H1 (cell line): ENCODE data around the gene DOCK1. TPM values are rescaled to one million over a fixed set of nuclear protein-coding genes. Genes with fewer than 3 reads are reported as not detected.

Experiments used
- CTCF ChIA-PET: fragments of 300-600 bp; sonication (Branson Sonifier 250); formaldehyde crosslinking; loops from one replicate; lab custom pipeline; 2021; ENCODE audit not compliant: partially characterized antibody; lab: Charles Lee
- POLR2A ChIA-PET: fragments of 300-600 bp; sonication (Branson Sonifier 250); formaldehyde crosslinking; loops from one replicate; lab custom pipeline; 2021; ENCODE audit warnings: inconsistent platforms; ENCODE audit not compliant: partially characterized antibody; lab: Charles Lee
- DNase-seq, 2 experiments: peaks; one replicate each; pipeline versions ENCODE4 v3.0.0 to v3.0.0-alpha.2; 2010 to 2022; ENCODE audit warnings: low spot score in 2 of 2, low read depth in 1 of 2, mixed read lengths in 1 of 2
- FAIRE-seq: peaks from 2 replicates; lab custom pipeline; 2011; peaks lifted over from hg19 to GRCh38; lab: Jason Lieb, UNC
- H2AFZ ChIP-seq: 2 replicates; pipeline ENCODE4 v1.8.1; 2012; ENCODE audit warnings: low read length, inconsistent platforms
- H2AK5ac ChIP-seq: 2 replicates; pipeline ENCODE4 v1.6.1; 2013; ENCODE audit warnings: low read depth, low read length
- H2BK120ac ChIP-seq: replicated peaks from 2 replicates; pipeline ENCODE3; 2013; ENCODE audit warnings: low read depth, low read length, inconsistent platforms
- H2BK12ac ChIP-seq: 2 replicates; pipeline ENCODE4 v1.6.1; 2013; ENCODE audit warnings: low read depth, low read length
- H2BK15ac ChIP-seq: 2 replicates; pipeline ENCODE4 v1.6.1; 2013; ENCODE audit warnings: low read length
- H2BK20ac ChIP-seq: 2 replicates; pipeline ENCODE4 v1.6.1; 2013; ENCODE audit warnings: low read length
- H2BK5ac ChIP-seq: 2 replicates; pipeline ENCODE4 v1.6.1; 2013; ENCODE audit warnings: low read depth, low read length
- H3K14ac ChIP-seq: 2 replicates; pipeline ENCODE4 v1.6.1; 2013; ENCODE audit warnings: inconsistent platforms; ENCODE audit not compliant: insufficient read length
- H3K18ac ChIP-seq: 2 replicates; pipeline ENCODE4 v1.6.1; 2013; ENCODE audit warnings: low read length; ENCODE audit errors: extremely low read depth
- H3K23ac ChIP-seq: 2 replicates; pipeline ENCODE4 v1.6.1; 2013; ENCODE audit warnings: inconsistent platforms; ENCODE audit not compliant: insufficient read length
- H3K23me2 ChIP-seq: 2 replicates; pipeline ENCODE4 v1.6.1; 2013; ENCODE audit warnings: low read depth, low read length
- H3K27ac ChIP-seq: 2 replicates; pipeline ENCODE4 v1.6.1; 2011; ENCODE audit warnings: low read depth, low read length, inconsistent platforms
- H3K27me3 ChIP-seq, 4 experiments: replicated peaks in 1 of 4; 1 replicate in 1 of 4; 2 replicates in 3 of 4; pipeline versions ENCODE4 v1.6.1 to v1.8.1; 2011 to 2013; ENCODE audit warnings: low read length in 3 of 4, mild to moderate bottlenecking in 3 of 4, inconsistent platforms in 2 of 4, mixed read lengths in 2 of 4, moderate library complexity in 1 of 4; ENCODE audit not compliant: control insufficient read depth in 3 of 4, insufficient read depth in 3 of 4; ENCODE audit errors: extremely low read depth in 1 of 4
- H3K36me3 ChIP-seq, 4 experiments: 2 replicates each; pipeline versions ENCODE4 v1.6.1 to v1.8.1; 2011 to 2013; ENCODE audit warnings: mild to moderate bottlenecking in 4 of 4, low read length in 3 of 4, moderate library complexity in 2 of 4, control low read depth in 1 of 4, inconsistent platforms in 1 of 4; ENCODE audit not compliant: insufficient read depth in 4 of 4, control insufficient read depth in 2 of 4
- H3K4ac ChIP-seq: replicated peaks from 2 replicates; pipeline ENCODE3; 2013; ENCODE audit warnings: low read length, low read depth, mixed read lengths, inconsistent platforms; ENCODE audit not compliant: insufficient read length
- H3K4me1 ChIP-seq, 4 experiments: replicated peaks in 1 of 4; 1 replicate in 1 of 4; 2 replicates in 3 of 4; pipeline versions ENCODE4 v1.6.1 to v1.8.1; 2011 to 2013; ENCODE audit warnings: low read length in 3 of 4, inconsistent platforms in 2 of 4, mixed read lengths in 1 of 4; ENCODE audit not compliant: insufficient read depth in 4 of 4, control insufficient read depth in 3 of 4
- H3K4me2 ChIP-seq, 2 experiments: 2 replicates each; pipeline versions ENCODE4 v1.6.1 to v1.8.1; 2011 to 2013; ENCODE audit warnings: low read depth in 2 of 2, low read length in 2 of 2, control low read depth in 1 of 2, inconsistent platforms in 1 of 2, mild to moderate bottlenecking in 1 of 2; ENCODE audit not compliant: insufficient read depth in 1 of 2
- H3K4me3 ChIP-seq, 4 experiments: fragments of 200-600, 300-600 bp in 1 of 4; sonication (generic), shearing (Covaris generic), sonication (Bioruptor Twin) in 1 of 4; 2 replicates each; pipeline versions ENCODE4 v1.5.1 to v1.8.1; 2011 to 2016; ENCODE audit warnings: low read length in 4 of 4, low read depth in 3 of 4, control low read depth in 2 of 4, inconsistent platforms in 2 of 4, mild to moderate bottlenecking in 2 of 4, mixed read lengths in 1 of 4, moderate library complexity in 1 of 4; ENCODE audit not compliant: insufficient read depth in 2 of 4; ENCODE audit errors: extremely low read depth in 1 of 4
- H3K56ac ChIP-seq: replicated peaks from 2 replicates; pipeline ENCODE3; 2013; ENCODE audit warnings: low read depth, mild to moderate bottlenecking, mixed read lengths, low read length, inconsistent platforms; ENCODE audit not compliant: insufficient read length
- H3K79me1 ChIP-seq: 2 replicates; pipeline ENCODE4 v1.6.1; 2013; ENCODE audit warnings: low read depth, low read length, control low read depth
- H3K79me2 ChIP-seq, 2 experiments: 2 replicates each; pipeline versions ENCODE4 v1.6.1 to v1.8.1; 2012 to 2013; ENCODE audit warnings: low read length in 2 of 2, mild to moderate bottlenecking in 2 of 2, inconsistent platforms in 1 of 2; ENCODE audit not compliant: insufficient read depth in 2 of 2, control insufficient read depth in 1 of 2
- H3K9ac ChIP-seq, 4 experiments: replicated peaks in 1 of 4; 1 replicate in 1 of 4; 2 replicates in 3 of 4; pipeline versions ENCODE4 v1.6.1 to v1.8.1; 2011 to 2013; ENCODE audit warnings: low read depth in 3 of 4, low read length in 3 of 4, control low read depth in 2 of 4, mild to moderate bottlenecking in 2 of 4, moderate library complexity in 2 of 4, inconsistent platforms in 1 of 4; ENCODE audit errors: extremely low read depth in 1 of 4
- H3K9me3 ChIP-seq, 2 experiments: 2 replicates each; pipeline versions ENCODE4 v1.6.1 to v1.8.1; 2012 to 2013; ENCODE audit warnings: mild to moderate bottlenecking in 2 of 2, moderate library complexity in 2 of 2, control low read depth in 1 of 2, inconsistent platforms in 1 of 2, low read depth in 1 of 2, low read length in 1 of 2, mixed read lengths in 1 of 2; ENCODE audit not compliant: insufficient read depth in 2 of 2
- H4K20me1 ChIP-seq, 2 experiments: replicated peaks in 1 of 2; 2 replicates each; pipeline versions ENCODE3 to v1.8.1; 2011 to 2013; ENCODE audit warnings: inconsistent platforms in 2 of 2, low read length in 2 of 2, mild to moderate bottlenecking in 1 of 2; ENCODE audit not compliant: insufficient read depth in 2 of 2, control insufficient read depth in 1 of 2
- H4K5ac ChIP-seq: 2 replicates; pipeline ENCODE4 v1.6.1; 2013; ENCODE audit warnings: low read length, low read depth, mixed read lengths, inconsistent platforms; ENCODE audit not compliant: insufficient read length
- H4K8ac ChIP-seq: 2 replicates; pipeline ENCODE4 v1.8.0; 2013; ENCODE audit warnings: mild to moderate bottlenecking, moderate library complexity, low read length, inconsistent platforms; ENCODE audit not compliant: insufficient read depth; ENCODE audit errors: extremely low read depth
- H4K91ac ChIP-seq: replicated peaks from 2 replicates; pipeline ENCODE3; 2013; ENCODE audit warnings: low read length, mixed read lengths, inconsistent platforms; ENCODE audit not compliant: insufficient read length
- HDAC6 ChIP-seq: IDR thresholded peaks from one replicate; pipeline ENCODE4 v1.7.1; 2012; ENCODE audit warnings: low read depth, mild to moderate bottlenecking, inconsistent platforms, low read length, moderate library complexity
- WGBS, 2 experiments: shearing (Covaris generic) in 1 of 2; methylation state at CpG; one replicate each; pipeline versions ENCODE4 v1.1.6 to v1.1.7; 2013 to 2015; ENCODE audit warnings: low lambda C conversion rate in 2 of 2, mixed read lengths in 2 of 2, inconsistent platforms in 1 of 2, low coverage in 1 of 2, missing lambda C conversion rate in 1 of 2; ENCODE audit not compliant: insufficient replicate concordance in 2 of 2, insufficient coverage in 1 of 2, insufficient read length in 1 of 2; ENCODE audit errors: extremely low coverage in 1 of 2, missing lambda C conversion rate in 1 of 2; 5-methylcytosine and 5-hydroxymethylcytosine counted together
- polyA plus RNA-seq, 7 experiments: library from polyadenylated mRNA; depleted of rRNA in 3 of 7; stranded (reverse) in 5 of 7; unstranded in 2 of 7; fragments of >200 nt in 5 of 7; fragments of 200-250 nt in 2 of 7; gene quantifications; 1 replicate in 5 of 7; 2 replicates in 1 of 7; 4 replicates in 1 of 7; pipeline versions ENCODE4 v1.2.1 to v1.2.3, GENCODE V29; 2011 to 2013; ENCODE audit warnings: missing spikeins in 2 of 7, mixed read lengths in 2 of 7
- total RNA-seq: library from RNA; stranded (reverse); fragmentation: NEBNext Ultra II Directional; extraction: Animal tissue kit (Norgen Biotek cat#: 25700); gene quantifications from 2 replicates; pipeline ENCODE4 v1.2.1, GENCODE V29; 2021

DOCK1 gene
- total and polyA plus RNA-seq, 2 of the 8 experiments (the other 6 are each of a cell fraction or from before 2014, with no cell fraction given) = 11.6 to 53.0 TPM

DNA sequence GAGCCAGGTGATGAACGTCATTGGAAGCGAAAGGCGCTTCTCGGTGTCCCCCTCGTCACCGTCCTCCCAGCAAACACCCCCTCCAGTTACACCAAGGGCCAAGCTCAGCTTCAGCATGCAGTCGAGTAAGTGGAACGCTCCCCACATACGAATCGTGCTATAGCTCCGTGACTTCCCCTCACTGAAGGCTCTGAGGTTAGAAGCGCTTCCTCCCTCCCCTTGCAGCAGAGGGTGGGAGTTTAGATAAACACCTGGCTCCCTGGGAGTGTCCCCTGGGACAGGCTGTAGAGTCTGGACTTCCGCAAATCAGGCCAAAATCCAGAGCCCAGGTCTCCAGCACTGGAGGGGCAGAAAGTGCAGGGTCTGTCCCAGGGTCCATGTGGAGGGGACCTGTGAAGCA is 538.9 kb downstream of the DOCK1 start:
- CTCF ChIA-PET = no interaction called here
- DNase-seq = no peak
- H3K4ac ChIP-seq = no peak overlapping the region
- no peaks in the 10 kb centered on the region for H3K79me2 ChIP-seq
- no peaks in the 10 kb centered on the region for H4K20me1 ChIP-seq
- no peak overlapping the region for H3K4me2 ChIP-seq
- no peak overlapping the region for H2BK15ac ChIP-seq
- H3K9ac ChIP-seq = no peak overlapping the region
- H3K14ac ChIP-seq = no peak overlapping the region
- no peak overlapping the region for H2BK12ac ChIP-seq
- H3K4me1 ChIP-seq = peaks cover 0 to 14% (median 10%) of the 10 kb centered on the region in 4 experiments; a peak in 6 of 7 replicates
- no peaks in the 10 kb centered on the region for H3K27me3 ChIP-seq
- no peak overlapping the region for H4K8ac ChIP-seq
- H3K23me2 ChIP-seq = no peaks in the 10 kb centered on the region
- no peak for FAIRE-seq
- H3K56ac ChIP-seq = no peak overlapping the region
- H3K36me3 ChIP-seq = peaks cover 0 to 14% (median 4%) of the 10 kb centered on the region in 4 experiments; a peak in 5 of 8 replicates
- POLR2A ChIA-PET = no interaction called here
- whole genome bisulfite sequencing, 2 experiments = 90% methylated on average over 13 of the region's 13 CpGs; no CpG with 5 or more reads in 1 of the 2 experiments
- no peaks in the 10 kb centered on the region for H3K79me1 ChIP-seq
- no peak overlapping the region for H3K4me3 ChIP-seq
- no peak overlapping the region for H2BK20ac ChIP-seq
- H3K9me3 ChIP-seq = peaks cover 0 to 4% of the 10 kb centered on the region in 2 experiments; a peak in 2 of 4 replicates
- H4K91ac ChIP-seq = no peak overlapping the region
- no peak overlapping the region for H2AFZ ChIP-seq
- H2BK5ac ChIP-seq = no peak overlapping the region
- no peak overlapping the region for H3K27ac ChIP-seq
- no peak overlapping the region for H4K5ac ChIP-seq
- no peak overlapping the region for H2BK120ac ChIP-seq
- H2AK5ac ChIP-seq = no peak overlapping the region
- no peak overlapping the region for H3K23ac ChIP-seq
- no peak overlapping the region for H3K18ac ChIP-seq
- TF ChIP-seq HDAC6 = no peak
